GM19455 (cell line): ENCODE results near the gene NRP1.

Source experiments
- ATAC-seq: cut with Tn5 transposase; IDR thresholded peaks from one replicate; pipeline ENCODE4 v1.9.1; 2021; ENCODE audit not compliant: unreplicated experiment

Gene NRP1

GRCh38 chr10:33293531-33294170, 40.8 kb downstream of the NRP1 start:
- no peak for ATAC-seq

- no peak for ATAC-seq
These were observed 41.4 kb downstream of the NRP1 start for GRCh38 chr10:33293076-33293475.

DNA sequence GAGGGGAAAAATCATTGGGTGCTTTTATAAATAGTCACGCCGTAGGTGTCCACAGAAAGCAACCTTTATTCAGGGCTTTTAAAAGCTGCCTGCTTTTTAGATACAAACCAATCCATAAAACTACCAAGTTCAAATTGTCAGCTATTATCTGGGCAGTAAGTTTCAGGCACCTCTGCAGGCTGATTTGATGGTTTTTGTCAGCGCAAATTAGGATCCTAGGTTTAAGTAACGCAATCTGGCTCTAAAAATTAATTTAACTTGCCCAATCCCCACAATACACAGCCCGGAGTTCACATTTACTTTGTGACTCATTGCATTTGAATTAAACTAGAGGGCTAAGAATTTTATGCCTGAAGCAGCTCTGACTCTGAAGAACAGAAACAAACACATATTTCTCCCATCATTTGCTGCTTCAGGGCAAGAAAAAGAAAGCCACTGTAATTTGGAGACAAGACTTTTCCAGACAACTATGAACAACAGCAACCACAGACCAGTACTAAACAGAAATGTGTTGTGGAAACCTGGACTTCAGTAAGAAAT, 43.3 kb downstream of the NRP1 start:
- ATAC-seq = no peak

DNA sequence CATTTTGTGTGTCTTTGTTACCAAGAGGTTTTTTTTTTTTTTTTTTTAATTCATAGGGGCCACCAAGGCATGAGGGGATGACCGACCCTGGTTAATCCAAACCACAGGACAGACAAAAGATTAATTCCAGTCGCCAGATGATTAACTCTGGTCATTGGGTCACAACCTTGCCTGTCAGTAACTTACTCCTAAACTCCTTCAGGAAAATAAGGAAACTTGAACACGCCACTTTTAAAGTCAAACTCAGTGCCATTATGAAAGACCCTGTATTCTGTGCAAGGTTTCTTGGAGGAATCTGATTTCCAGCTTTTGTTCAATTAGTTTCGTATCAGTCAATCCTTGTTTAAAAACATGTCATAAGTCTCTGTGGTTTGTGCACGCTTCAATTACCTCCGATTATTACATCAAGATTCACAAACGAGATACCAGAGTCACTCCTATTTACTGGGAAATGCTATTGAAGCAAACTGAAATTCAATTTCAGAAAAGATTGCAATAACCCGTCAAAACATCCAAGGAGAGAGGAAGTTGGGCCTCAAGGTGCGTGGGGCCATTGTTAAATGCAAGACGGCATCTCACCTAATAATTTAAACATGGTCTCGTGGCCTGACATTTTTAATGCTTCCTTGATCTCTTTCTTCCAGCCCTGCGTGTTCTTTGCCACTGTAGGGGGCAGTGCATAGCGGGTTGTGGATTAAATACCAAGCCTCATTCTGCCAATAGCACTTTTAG, 44.0 kb downstream of the NRP1 start:
- ATAC-seq = no peak

- no peak for ATAC-seq
These were observed 44.7 kb downstream of the NRP1 start for GRCh38 chr10:33289776-33290175.

GRCh38 chr10:33288127-33288526, 46.3 kb downstream of the NRP1 start:
- no peak for ATAC-seq

- ATAC-seq = no peak
These were observed 47.4 kb downstream of the NRP1 start for GRCh38 chr10:33287112-33287511.

- ATAC-seq = no peak
These were observed 48.1 kb downstream of the NRP1 start for GRCh38 chr10:33286157-33286934.

DNA sequence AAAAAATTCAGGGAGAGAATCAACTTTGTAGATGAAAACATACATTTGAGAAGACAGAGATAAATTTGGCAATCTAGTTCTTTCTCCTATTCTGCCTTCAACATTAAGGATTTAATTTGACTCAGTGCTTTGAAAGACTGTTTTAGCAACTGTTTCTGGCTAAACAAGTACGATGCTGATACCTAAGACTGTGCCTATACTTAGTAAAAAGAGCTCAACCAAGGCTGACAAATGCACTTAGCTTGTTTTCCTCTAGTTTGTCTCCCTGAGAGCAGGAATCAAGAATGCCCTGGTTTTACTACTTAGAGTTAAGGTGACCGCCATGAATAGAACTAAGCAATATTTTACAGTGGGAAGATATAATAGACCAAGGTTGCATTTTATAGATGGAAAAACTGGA, 49.5 kb downstream of the NRP1 start:
- ATAC-seq = no peak

- no peak for ATAC-seq
These were observed 54.5 kb downstream of the NRP1 start for GRCh38 chr10:33279811-33280602.

GRCh38 chr10:33279276-33279675, 55.2 kb downstream of the NRP1 start:
- ATAC-seq = no peak

GRCh38 chr10:33278198-33278597, 56.3 kb downstream of the NRP1 start:
- ATAC-seq = no peak

DNA sequence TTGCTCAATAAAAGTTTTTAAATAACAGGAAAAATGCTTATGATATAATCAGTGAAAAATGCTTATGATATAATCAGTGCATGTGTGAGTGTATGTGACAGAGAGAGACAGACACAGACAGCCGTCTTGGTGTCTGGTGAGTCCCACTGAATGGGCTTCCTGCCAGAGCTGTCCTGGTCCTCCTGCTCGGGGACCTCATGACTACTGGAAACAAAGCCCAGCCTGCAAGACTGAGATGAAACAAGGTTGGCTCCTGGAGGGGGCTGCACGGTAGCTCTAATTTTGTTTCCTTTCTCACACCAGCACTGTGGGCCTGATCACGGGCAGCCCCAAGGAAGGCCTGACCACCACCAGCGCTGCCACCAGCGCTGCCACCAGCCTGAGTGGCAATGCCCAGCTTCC, 57.3 kb downstream of the NRP1 start:
- ATAC-seq = no peak

DNA sequence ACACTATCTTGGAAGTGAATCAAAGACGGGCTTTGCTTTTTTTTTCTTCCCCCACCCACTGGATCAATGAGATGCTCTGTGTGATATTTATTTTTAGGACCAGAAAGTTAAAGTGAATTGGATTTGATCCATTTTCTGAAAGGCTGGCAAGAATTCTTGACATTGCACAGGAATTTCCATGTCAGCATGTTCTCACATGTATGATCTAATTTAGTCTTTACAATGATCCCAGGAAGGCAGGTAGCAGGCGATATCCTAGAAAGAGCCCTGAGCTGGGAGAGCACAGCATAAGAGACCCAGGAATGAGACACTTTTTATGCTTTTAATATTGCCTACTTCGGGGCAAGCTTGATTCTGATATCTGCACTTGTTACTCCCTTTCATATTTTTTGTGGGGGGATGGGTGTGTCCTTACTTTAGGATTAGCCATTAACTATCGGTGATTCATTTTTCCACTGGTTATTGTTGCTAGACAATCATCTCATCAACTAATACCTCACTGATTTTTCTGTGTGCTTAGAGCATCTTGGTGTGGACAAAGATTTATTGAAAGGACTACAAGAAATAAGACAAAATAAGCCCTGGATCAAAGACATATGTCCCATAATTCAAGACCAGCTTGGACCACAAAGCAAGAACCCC, 58.1 kb downstream of the NRP1 start:
- no peak for ATAC-seq

DNA sequence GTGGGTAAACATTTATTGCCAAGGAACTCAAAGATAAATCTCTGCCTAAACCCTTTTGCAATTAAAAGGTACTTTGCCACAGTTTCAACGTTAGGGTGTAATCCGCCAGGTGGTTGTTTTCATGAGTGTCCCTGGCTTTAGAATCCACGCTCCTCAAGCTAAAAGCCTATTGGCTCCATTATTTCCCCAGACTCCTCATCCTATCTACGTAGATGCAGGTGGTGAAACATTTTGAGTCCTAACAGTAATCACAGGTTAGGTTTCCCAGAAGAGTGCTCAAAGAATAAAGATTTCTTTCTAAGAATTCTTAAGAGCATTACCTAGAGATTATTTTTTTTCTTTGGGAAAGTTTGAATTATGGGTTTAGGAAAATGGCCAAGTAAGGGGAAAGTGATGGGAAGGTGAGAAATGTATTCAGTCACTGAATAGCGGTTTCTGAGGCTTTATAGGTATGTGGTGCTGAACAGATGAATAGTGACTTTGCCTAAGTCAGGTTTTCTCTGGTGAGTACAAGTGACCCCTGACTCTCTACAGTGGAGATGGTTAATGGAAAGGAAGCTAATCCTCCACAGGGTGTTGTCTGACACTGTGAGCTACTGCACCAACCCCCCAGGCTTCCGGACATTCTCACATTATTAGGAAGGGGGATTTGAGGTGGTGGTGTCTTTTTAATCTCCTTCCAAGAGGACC, 60.2 kb downstream of the NRP1 start:
- no peak for ATAC-seq

- ATAC-seq = no peak
These were observed 61.0 kb downstream of the NRP1 start for GRCh38 chr10:33273295-33274002.

- ATAC-seq = no peak
These were observed 61.8 kb downstream of the NRP1 start for GRCh38 chr10:33272635-33273034.

DNA sequence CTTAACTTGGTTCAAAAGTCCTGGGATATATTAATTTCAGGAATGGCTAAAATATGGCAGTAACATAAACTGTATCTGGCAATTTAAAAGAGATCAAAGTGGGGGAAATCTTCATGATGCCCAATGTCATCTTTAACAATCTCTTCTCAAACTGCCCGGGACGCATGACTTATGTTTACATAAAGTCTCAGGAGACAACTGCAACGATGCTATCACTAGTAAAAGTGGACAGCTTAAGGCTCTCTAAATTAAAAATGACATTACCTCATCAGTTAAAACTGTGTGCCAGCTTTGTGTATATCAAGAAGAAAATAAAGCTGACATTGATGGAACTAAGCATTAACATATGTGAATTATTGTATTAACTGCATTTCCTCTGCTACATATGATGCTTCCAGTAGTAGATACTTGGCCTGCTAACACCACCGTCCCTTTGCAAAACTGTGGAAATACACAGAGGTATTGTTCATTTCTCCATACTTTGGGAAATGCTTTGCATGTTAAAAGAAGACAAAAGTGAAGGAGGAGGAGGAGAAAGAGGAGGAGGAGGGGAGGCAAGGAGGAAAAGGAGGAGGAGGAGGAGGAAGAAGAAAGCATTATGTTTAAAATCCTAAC, 62.4 kb downstream of the NRP1 start:
- ATAC-seq = no peak

- ATAC-seq = no peak
These were observed 63.5 kb downstream of the NRP1 start for GRCh38 chr10:33270971-33271370.
